Caco-2 (cell line): ENCODE results near the gene DMXL2. TPM values are rescaled to one million over a fixed set of nuclear protein-coding genes. Genes with fewer than 3 reads are reported as not detected.

ENCODE experiments used
- BruUV-seq: library from RNA; stranded (reverse); fragments of 400-500 nt; replicated peaks from 2 replicates; lab custom pipeline; 2021; lab: Mats Ljungman, UMichigan
- CTCF ChIA-PET: fragments of 300-600 bp; sonication (Branson Sonifier 250); formaldehyde crosslinking; loops from one replicate; lab custom pipeline; 2022; ENCODE audit warnings: antibody characterized with exemption; lab: Charles Lee
- POLR2A ChIA-PET: fragments of 300-600 bp; sonication (Branson Sonifier 250); formaldehyde crosslinking; loops from one replicate; lab custom pipeline; 2022; ENCODE audit warnings: antibody characterized with exemption; lab: Charles Lee
- DNase-seq, 2 experiments: peaks; one replicate each; pipeline versions ENCODE4 v3.0.0 to v3.0.0-alpha.2; 2020 to 2022
- H3K27me3 ChIP-seq: replicated peaks from 2 replicates; pipeline ENCODE4 v1.6.0; 2011; ENCODE audit warnings: low read length; ENCODE audit not compliant: control insufficient read depth, insufficient read depth
- H3K36me3 ChIP-seq: 2 replicates; pipeline ENCODE4 v1.5.1; 2011; ENCODE audit warnings: low read length; ENCODE audit not compliant: control insufficient read depth, insufficient read depth
- H3K4me1 ChIP-seq: fragments of 250-450 bp; sonication (Bioruptor Pico); 2 replicates; pipeline ENCODE4 v1.5.1; 2020; ENCODE audit warnings: mild to moderate bottlenecking
- H3K4me3 ChIP-seq: 2 replicates; pipeline ENCODE4 v1.5.1; 2011; ENCODE audit warnings: low read depth, mild to moderate bottlenecking, control low read depth, low read length
- H3K9me3 ChIP-seq: fragments of 250-450 bp; sonication (Bioruptor Pico); 2 replicates; pipeline ENCODE4 v1.5.1; 2020; ENCODE audit warnings: mild to moderate bottlenecking, moderate library complexity
- H3K27ac Mint-ChIP-seq: one replicate; pipeline ENCODE4 v1.8.0; 2022; ENCODE audit warnings: mixed read lengths; ENCODE audit not compliant: unreplicated experiment
- H3K27me3 Mint-ChIP-seq: one replicate; pipeline ENCODE4 v1.8.0; 2022; ENCODE audit warnings: mixed read lengths; ENCODE audit not compliant: insufficient read depth, unreplicated experiment
- H3K36me3 Mint-ChIP-seq: one replicate; pipeline ENCODE4 v1.8.0; 2022; ENCODE audit warnings: mild to moderate bottlenecking, mixed read lengths; ENCODE audit not compliant: insufficient read depth, unreplicated experiment
- H3K4me1 Mint-ChIP-seq: one replicate; pipeline ENCODE4 v1.8.0; 2022; ENCODE audit warnings: low read depth, mixed read lengths; ENCODE audit not compliant: unreplicated experiment
- H3K4me3 Mint-ChIP-seq: one replicate; pipeline ENCODE4 v1.8.0; 2022; ENCODE audit warnings: mild to moderate bottlenecking, moderate library complexity, mixed read lengths; ENCODE audit not compliant: unreplicated experiment
- H3K9me3 Mint-ChIP-seq: one replicate; pipeline ENCODE4 v1.8.0; 2022; ENCODE audit warnings: mixed read lengths; ENCODE audit not compliant: unreplicated experiment
- intact Hi-C: fragments of 100-400 bp; cut with micrococcal nuclease; formaldehyde crosslinking; loops from one replicate; pipeline ENCODE4 v1.10.0; 2022; ENCODE audit not compliant: unreplicated experiment
- total RNA-seq: library from RNA; stranded (reverse); gene quantifications from 2 replicates; pipeline ENCODE4 v1.2.3, GENCODE V29; 2022
- TF ChIP-seq, protein P1 (sequence below), 2 experiments: fragments of 200-600 bp in 1 of 2; IDR thresholded peaks; 1 replicate in 1 of 2; 2 replicates in 1 of 2; pipeline versions ENCODE4 v1.5.1 to v1.8.0; 2011 to 2022; ENCODE audit warnings: antibody characterized with exemption in 1 of 2, control low read depth in 1 of 2, inconsistent platforms in 1 of 2, low read depth in 1 of 2, low read length in 1 of 2, mild to moderate bottlenecking in 1 of 2, moderate library complexity in 1 of 2; ENCODE audit not compliant: insufficient read depth in 1 of 2, severe bottlenecking in 1 of 2, unreplicated experiment in 1 of 2

DMXL2 gene
- total RNA-seq, 1 experiment from 2014 or later: 7.5 TPM

DNA sequence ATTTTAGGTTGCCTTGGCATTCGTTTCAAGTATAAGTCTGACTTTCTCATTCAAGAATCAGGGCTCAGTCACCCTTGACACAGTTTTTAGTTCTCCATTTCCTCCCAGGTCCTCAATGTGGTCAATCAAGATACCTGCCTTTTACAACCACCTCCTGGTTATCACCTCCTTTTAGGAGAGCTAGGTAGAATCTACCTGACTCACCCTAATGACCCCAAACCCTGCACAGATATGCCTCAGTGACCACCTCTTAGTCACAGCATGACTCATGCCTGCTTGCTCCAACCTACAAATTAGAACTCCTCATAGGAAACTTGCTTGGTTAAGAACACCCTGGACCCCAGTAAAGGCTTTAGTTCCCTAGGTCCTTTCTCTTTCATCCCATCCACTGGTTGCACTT, 22.5 kb downstream of the DMXL2 start:
- POLR2A ChIA-PET: no interaction called here
- Mint-ChIP-seq H3K36me3 (no peaks in the 10 kb centered on the region), H3K27me3 (no peaks in the 10 kb centered on the region), H3K4me1 (no peaks in the 10 kb centered on the region), H3K27ac (no peak overlapping the region), H3K4me3 (no peak overlapping the region), H3K9me3 (no peaks in the 10 kb centered on the region)
- no peak for DNase-seq
- no peaks in the 10 kb centered on the region for H3K4me1 ChIP-seq
- H3K9me3 ChIP-seq: no peaks in the 10 kb centered on the region
- TF ChIP-seq, protein P1, sequence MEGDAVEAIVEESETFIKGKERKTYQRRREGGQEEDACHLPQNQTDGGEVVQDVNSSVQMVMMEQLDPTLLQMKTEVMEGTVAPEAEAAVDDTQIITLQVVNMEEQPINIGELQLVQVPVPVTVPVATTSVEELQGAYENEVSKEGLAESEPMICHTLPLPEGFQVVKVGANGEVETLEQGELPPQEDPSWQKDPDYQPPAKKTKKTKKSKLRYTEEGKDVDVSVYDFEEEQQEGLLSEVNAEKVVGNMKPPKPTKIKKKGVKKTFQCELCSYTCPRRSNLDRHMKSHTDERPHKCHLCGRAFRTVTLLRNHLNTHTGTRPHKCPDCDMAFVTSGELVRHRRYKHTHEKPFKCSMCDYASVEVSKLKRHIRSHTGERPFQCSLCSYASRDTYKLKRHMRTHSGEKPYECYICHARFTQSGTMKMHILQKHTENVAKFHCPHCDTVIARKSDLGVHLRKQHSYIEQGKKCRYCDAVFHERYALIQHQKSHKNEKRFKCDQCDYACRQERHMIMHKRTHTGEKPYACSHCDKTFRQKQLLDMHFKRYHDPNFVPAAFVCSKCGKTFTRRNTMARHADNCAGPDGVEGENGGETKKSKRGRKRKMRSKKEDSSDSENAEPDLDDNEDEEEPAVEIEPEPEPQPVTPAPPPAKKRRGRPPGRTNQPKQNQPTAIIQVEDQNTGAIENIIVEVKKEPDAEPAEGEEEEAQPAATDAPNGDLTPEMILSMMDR (IDR thresholded peaks at IDR 0.05; ENCODE audit: insufficient read depth in 1 of 2, low read depth in 1 of 2, low read length in 1 of 2, severe bottlenecking in 1 of 2, unreplicated experiment in 1 of 2): no peak
- CTCF ChIA-PET: no interaction called here
- H3K36me3 ChIP-seq: no peaks in the 10 kb centered on the region
- H3K27me3 ChIP-seq: no peaks in the 10 kb centered on the region
- intact Hi-C loops: no loop called here
- BruUV-seq: no TSS peak
- no peak overlapping the region for H3K4me3 ChIP-seq

DNA sequence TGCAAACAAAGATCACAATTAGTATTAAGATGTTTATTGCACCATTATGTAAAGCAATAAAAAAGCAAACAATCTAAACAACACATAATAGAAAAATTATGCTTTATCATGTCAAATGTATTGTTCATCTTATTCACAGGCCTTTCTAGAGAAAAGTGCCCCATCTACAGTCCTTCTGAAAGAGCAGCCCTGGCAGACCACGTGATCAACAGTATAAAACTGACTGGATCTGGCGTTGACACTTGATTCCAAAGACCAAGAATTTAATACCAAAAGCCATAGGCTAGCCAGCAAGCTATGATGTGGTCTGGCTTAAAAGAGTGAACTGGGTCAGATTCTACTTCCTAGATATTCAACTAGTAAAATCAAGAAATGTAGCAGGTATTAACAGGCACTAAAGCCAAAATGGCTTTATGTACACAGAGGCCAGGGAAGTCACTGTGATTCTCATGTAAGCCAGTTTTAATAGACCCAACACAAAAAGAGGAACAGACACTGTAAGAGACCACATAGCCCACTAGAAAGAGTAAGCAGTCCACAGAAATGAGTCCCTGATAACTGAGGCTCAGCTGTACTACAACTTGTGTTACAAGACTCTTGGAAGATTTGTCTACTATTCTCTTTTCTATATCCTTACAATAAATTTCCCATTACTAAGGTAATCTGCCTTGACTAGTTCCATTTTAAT, 32.5 kb downstream of the DMXL2 start:
- Mint-ChIP-seq H3K27me3 (no peaks in the 10 kb centered on the region), H3K4me3 (no peak overlapping the region), H3K9me3 (no peaks in the 10 kb centered on the region), H3K27ac (no peak overlapping the region), H3K36me3 (no peaks in the 10 kb centered on the region), H3K4me1 (no peaks in the 10 kb centered on the region)
- TF ChIP-seq, protein P1 (IDR thresholded peaks at IDR 0.05; ENCODE audit: insufficient read depth in 1 of 2, low read depth in 1 of 2, low read length in 1 of 2, severe bottlenecking in 1 of 2, unreplicated experiment in 1 of 2): no peak
- no peaks in the 10 kb centered on the region for H3K27me3 ChIP-seq
- no peak for DNase-seq
- H3K4me1 ChIP-seq: no peaks in the 10 kb centered on the region
- intact Hi-C loops: no loop called here
- CTCF ChIA-PET: interaction anchor here (0.5 kb wide), 1 partner anchor 33 kb away, joined by 3 read pairs; the partner anchor contains the start of gene DMXL2
- H3K9me3 ChIP-seq: no peaks in the 10 kb centered on the region
- H3K4me3 ChIP-seq: no peak overlapping the region
- no peaks in the 10 kb centered on the region for H3K36me3 ChIP-seq
- POLR2A ChIA-PET: no interaction called here
- BruUV-seq: no TSS peak

DNA sequence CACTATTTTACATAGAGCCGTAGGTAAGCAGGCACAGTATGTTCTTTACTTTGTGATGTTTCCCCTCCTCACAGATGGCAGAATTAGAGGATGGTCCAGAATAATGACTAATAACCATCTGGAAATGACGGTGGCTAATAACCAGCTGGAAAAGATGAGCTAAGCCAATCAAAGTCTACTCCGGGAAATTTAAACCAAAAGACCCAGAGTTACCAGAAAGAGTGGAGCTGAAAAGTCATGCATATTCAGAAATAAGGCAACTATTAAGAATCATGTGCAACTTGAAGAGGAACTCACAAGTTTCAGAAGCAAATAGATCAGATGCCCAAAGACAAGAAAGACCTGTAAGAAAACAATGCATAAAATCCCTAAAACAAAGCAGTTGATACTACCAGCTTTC, 33.6 kb downstream of the DMXL2 start:
- no TSS peak for BruUV-seq
- TF ChIP-seq, protein P1 (IDR thresholded peaks at IDR 0.05; ENCODE audit: insufficient read depth in 1 of 2, low read depth in 1 of 2, low read length in 1 of 2, severe bottlenecking in 1 of 2, unreplicated experiment in 1 of 2): no peak
- intact Hi-C loops: no loop called here
- no peaks in the 10 kb centered on the region for H3K27me3 Mint-ChIP-seq
- no peak overlapping the region for H3K4me3 Mint-ChIP-seq
- no peaks in the 10 kb centered on the region for H3K27me3 ChIP-seq
- DNase-seq: no peak
- no peaks in the 10 kb centered on the region for H3K4me1 ChIP-seq
- no peaks in the 10 kb centered on the region for H3K4me1 Mint-ChIP-seq
- H3K36me3 ChIP-seq: no peaks in the 10 kb centered on the region
- ChIA-PET POLR2A (no interaction called here), CTCF (no interaction called here)
- no peaks in the 10 kb centered on the region for H3K36me3 Mint-ChIP-seq
- H3K9me3 ChIP-seq: no peaks in the 10 kb centered on the region
- H3K9me3 Mint-ChIP-seq: no peaks in the 10 kb centered on the region
- no peak overlapping the region for H3K4me3 ChIP-seq
- H3K27ac Mint-ChIP-seq: no peak overlapping the region
